HCT116 (cell line): Measurements from ENCODE around the gene NXPH2. TPM values are rescaled to one million over a fixed set of nuclear protein-coding genes. Genes with fewer than 3 reads are reported as not detected.

Experiments used
- ATAC-seq: fragments of 200-7000 bp; cut with Tn5 transposase; 2 replicates; pipeline ENCODE4 v1.9.1; 2020; ENCODE audit warnings: mild to moderate bottlenecking, moderate library complexity
- BruUV-seq: library from RNA; stranded (reverse); fragments of 400-500 nt; replicated peaks from 2 replicates; lab custom pipeline; 2021; lab: Mats Ljungman, UMichigan
- CTCF ChIA-PET: fragments of 300-600 bp; sonication (Branson Sonifier 250); formaldehyde crosslinking; loops from one replicate; lab custom pipeline; 2021; ENCODE audit warnings: antibody characterized with exemption; lab: Charles Lee
- POLR2A ChIA-PET: fragments of 300-600, 350-600 bp; sonication (Branson Sonifier 250); formaldehyde crosslinking; loops from one replicate; lab custom pipeline; 2021; ENCODE audit warnings: antibody characterized with exemption; lab: Charles Lee
- RAD21 ChIA-PET, 2 experiments: fragments of 300-600 bp; sonication (Branson Sonifier 250); formaldehyde crosslinking; loops; one replicate each; lab custom pipeline; 2023; ENCODE audit warnings: low total read pairs in 2 of 2; ENCODE audit not compliant: uncharacterized antibody in 2 of 2, unreplicated experiment in 2 of 2, low non-redundant PET in 1 of 2; lab: Charles Lee
- DNase-seq: peaks from one replicate; pipeline ENCODE4 v3.0.0-alpha.2; 2010; ENCODE audit warnings: low read depth, low spot score
- H2AFZ ChIP-seq: fragments of 200-600 bp; shearing (Covaris generic), sonication (generic); 2 replicates; pipeline ENCODE4 v1.6.1; 2017; ENCODE audit warnings: low read depth, mixed run types, mixed read lengths, antibody characterized with exemption, low read length; ENCODE audit not compliant: poor library complexity, severe bottlenecking
- H3K27ac ChIP-seq: 2 replicates; pipeline ENCODE4 v1.5.1; 2012; ENCODE audit warnings: low read depth, low read length
- H3K27me3 ChIP-seq: fragments of 200-600 bp; sonication (generic); 2 replicates; pipeline ENCODE4 v1.6.1; 2016; ENCODE audit warnings: mixed run types, low read length, mixed read lengths; ENCODE audit not compliant: insufficient read depth
- H3K36me3 ChIP-seq, 2 experiments: fragments of 200-500 bp in 1 of 2; fragments of 200-600 bp in 1 of 2; sonication (Bioruptor generic) in 1 of 2; sonication (generic) in 1 of 2; 2 replicates each; pipeline versions ENCODE4 v1.5.1 to v1.6.1; 2014 to 2016; ENCODE audit warnings: low read length in 2 of 2, inconsistent platforms in 1 of 2, mixed read lengths in 1 of 2, mixed run types in 1 of 2; ENCODE audit not compliant: insufficient read depth in 2 of 2, control insufficient read depth in 1 of 2
- H3K4me1 ChIP-seq, 2 experiments: fragments of 200-600 bp in 1 of 2; sonication (generic) in 1 of 2; 2 replicates each; pipeline versions ENCODE4 v1.5.1 to v1.6.1; 2012 to 2017; ENCODE audit warnings: low read length in 2 of 2, inconsistent platforms in 1 of 2, mild to moderate bottlenecking in 1 of 2, mixed read lengths in 1 of 2, mixed run types in 1 of 2, moderate library complexity in 1 of 2; ENCODE audit not compliant: insufficient read depth in 2 of 2, control insufficient read depth in 1 of 2
- H3K4me2 ChIP-seq: fragments of 200-600 bp; sonication (generic); 2 replicates; pipeline ENCODE4 v1.6.1; 2017; ENCODE audit warnings: mixed run types, low read length, mixed read lengths
- H3K4me3 ChIP-seq, 2 experiments: fragments of 200-600 bp in 1 of 2; sonication (generic) in 1 of 2; replicated peaks in 1 of 2; 2 replicates each; pipeline ENCODE4 v1.5.1; 2011 to 2016; ENCODE audit warnings: low read length in 2 of 2, control low read depth in 1 of 2, low read depth in 1 of 2, mild to moderate bottlenecking in 1 of 2, mixed read lengths in 1 of 2, mixed run types in 1 of 2
- H3K79me2 ChIP-seq: fragments of 200-600 bp; sonication (generic); 2 replicates; pipeline ENCODE4 v1.6.1; 2017; ENCODE audit warnings: mild to moderate bottlenecking, mixed run types, low read length, moderate library complexity, mixed read lengths; ENCODE audit not compliant: insufficient read depth
- H3K9ac ChIP-seq: fragments of 200-600 bp; sonication (generic); 2 replicates; pipeline ENCODE4 v1.6.1; 2016; ENCODE audit warnings: low read length, mixed read lengths
- H3K9me2 ChIP-seq: fragments of 200-600 bp; sonication (generic), shearing (Covaris generic); 2 replicates; pipeline ENCODE4 v1.6.1; 2017; ENCODE audit warnings: mixed run types, mild to moderate bottlenecking, moderate library complexity; ENCODE audit not compliant: insufficient read depth
- H3K9me3 ChIP-seq, 2 experiments: fragments of 200-500 bp in 1 of 2; fragments of 200-600 bp in 1 of 2; sonication (Bioruptor generic) in 1 of 2; sonication (generic) in 1 of 2; 2 replicates each; pipeline ENCODE4 v1.6.1; 2014 to 2017; ENCODE audit warnings: low read length in 2 of 2, mixed read lengths in 2 of 2, inconsistent platforms in 1 of 2, low read depth in 1 of 2, mild to moderate bottlenecking in 1 of 2, mixed run types in 1 of 2, moderate library complexity in 1 of 2; ENCODE audit not compliant: control insufficient read depth in 1 of 2, insufficient read depth in 1 of 2
- H4K20me1 ChIP-seq: fragments of 200-600 bp; sonication (generic), shearing (Covaris generic); 2 replicates; pipeline ENCODE4 v1.6.1; 2017; ENCODE audit warnings: mixed run types, mild to moderate bottlenecking, moderate library complexity; ENCODE audit not compliant: insufficient read depth
- CBX3 ChIP-seq: IDR thresholded peaks from 2 replicates; pipeline ENCODE4 v1.6.1; 2012; ENCODE audit warnings: low read depth
- EGR1 ChIP-seq: IDR thresholded peaks from 2 replicates; pipeline ENCODE4 v1.6.1; 2012; ENCODE audit warnings: low read depth
- ELF1 ChIP-seq: IDR thresholded peaks from 2 replicates; pipeline ENCODE4 v1.6.1; 2012; ENCODE audit warnings: low read depth, borderline replicate concordance
- EZH2 ChIP-seq: fragments of 200-600 bp; sonication (generic); IDR thresholded peaks from 2 replicates; pipeline ENCODE4 v1.6.1; 2017; ENCODE audit warnings: antibody characterized with exemption, mixed run types
- EZH2phosphoT487 ChIP-seq: fragments of 200-600 bp; IDR thresholded peaks from 2 replicates; pipeline ENCODE4 v1.6.1; 2018; ENCODE audit warnings: antibody characterized with exemption, borderline replicate concordance
- FOSL1 ChIP-seq: IDR thresholded peaks from 2 replicates; pipeline ENCODE4 v1.6.1; 2012; ENCODE audit warnings: low read depth
- POLR2AphosphoS5 ChIP-seq: IDR thresholded peaks from 2 replicates; pipeline ENCODE4 v1.6.1; 2011; ENCODE audit warnings: mild to moderate bottlenecking, low read depth, low read length, moderate library complexity
- RAD21 ChIP-seq: IDR thresholded peaks from 2 replicates; pipeline ENCODE4 v1.6.1; 2012; ENCODE audit warnings: low read depth, mild to moderate bottlenecking
- SIN3A ChIP-seq: IDR thresholded peaks from 2 replicates; pipeline ENCODE4 v1.6.1; 2012; ENCODE audit warnings: low read depth
- SP1 ChIP-seq: IDR thresholded peaks from 2 replicates; pipeline ENCODE4 v1.6.1; 2012; ENCODE audit warnings: low read depth
- SRF ChIP-seq: IDR thresholded peaks from 2 replicates; pipeline ENCODE4 v1.6.1; 2012; ENCODE audit warnings: low read depth
- TCF7L2 ChIP-seq: IDR thresholded peaks from 2 replicates; pipeline ENCODE4 v1.7.0; 2011; ENCODE audit warnings: borderline replicate concordance, inconsistent platforms; ENCODE audit not compliant: insufficient read depth, insufficient read length; ENCODE audit errors: extremely low read depth
- YY1 ChIP-seq: IDR thresholded peaks from 2 replicates; pipeline ENCODE4 v1.6.1; 2011; ENCODE audit warnings: low read length, low read depth, moderate library complexity, mild to moderate bottlenecking; ENCODE audit not compliant: insufficient replicate concordance; ENCODE audit errors: extremely low read depth
- ZFX ChIP-seq: fragments of 450-650 bp; IDR thresholded peaks from 2 replicates; pipeline ENCODE4 v1.6.1; 2017
- intact Hi-C: fragments of 100-400 bp; cut with micrococcal nuclease; formaldehyde crosslinking; loops from 2 replicates; pipeline ENCODE4 v1.10.0; 2022
- total RNA-seq: library from RNA; stranded (reverse); gene quantifications from one replicate; pipeline ENCODE4 v1.2.1, GENCODE V29; 2021; ENCODE audit not compliant: unreplicated experiment
- TF ChIP-seq, protein P1 (sequence below): IDR thresholded peaks from 2 replicates; pipeline ENCODE4 v1.6.1; 2012; ENCODE audit warnings: low read depth
- TF ChIP-seq, protein P2 (sequence below): IDR thresholded peaks from 2 replicates; pipeline ENCODE4 v1.6.1; 2012
- TF ChIP-seq, protein P3 (sequence below): IDR thresholded peaks from 2 replicates; pipeline ENCODE4 v1.6.1; 2012

The NXPH2 gene
- total RNA-seq, 1 experiment from 2014 or later: not detected

DNA sequence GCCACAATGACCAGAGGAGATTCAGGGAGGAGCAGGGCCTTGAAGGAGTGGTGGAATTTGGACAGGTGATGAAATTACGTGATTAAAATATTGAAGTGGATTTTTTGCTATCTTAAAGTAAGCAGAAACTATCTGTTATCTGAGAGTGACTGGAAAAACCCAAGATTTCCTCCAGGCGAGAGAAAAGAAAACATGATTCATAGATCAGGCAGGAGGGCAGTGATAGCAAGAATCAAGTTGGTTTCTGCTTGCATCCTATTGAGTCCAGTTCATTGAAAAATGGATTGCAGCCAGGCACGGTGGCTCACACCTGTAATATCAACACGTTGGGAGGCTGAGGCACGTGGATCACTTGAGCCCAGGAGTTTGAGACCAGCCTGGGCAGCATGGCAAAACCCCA, 127.8 kb downstream of the NXPH2 start:
- no peak for ATAC-seq
- Histone ChIP-seq H3K4me1 (no peaks in the 10 kb centered on the region), H3K9me3 (no peaks in the 10 kb centered on the region), H3K4me2 (no peak overlapping the region), H3K9me2 (no peaks in the 10 kb centered on the region), H3K4me3 (no peak overlapping the region), H3K9ac (no peak overlapping the region), H3K79me2 (no peaks in the 10 kb centered on the region), H2AFZ (no peak overlapping the region), H4K20me1 (no peaks in the 10 kb centered on the region), H3K36me3 (no peaks in the 10 kb centered on the region), H3K27ac (no peak overlapping the region)
- ChIA-PET RAD21 (no interaction called here), POLR2A (no interaction called here), CTCF (no interaction called here)
- intact Hi-C loops: no loop called here
- no peak for DNase-seq
- BruUV-seq: no TSS peak
- TF ChIP-seq POLR2AphosphoS5: no peak
- TF ChIP-seq SRF: no peak
- no peak for TF ChIP-seq SP1
- no peak for TF ChIP-seq ZFX
- TF ChIP-seq, protein P1, sequence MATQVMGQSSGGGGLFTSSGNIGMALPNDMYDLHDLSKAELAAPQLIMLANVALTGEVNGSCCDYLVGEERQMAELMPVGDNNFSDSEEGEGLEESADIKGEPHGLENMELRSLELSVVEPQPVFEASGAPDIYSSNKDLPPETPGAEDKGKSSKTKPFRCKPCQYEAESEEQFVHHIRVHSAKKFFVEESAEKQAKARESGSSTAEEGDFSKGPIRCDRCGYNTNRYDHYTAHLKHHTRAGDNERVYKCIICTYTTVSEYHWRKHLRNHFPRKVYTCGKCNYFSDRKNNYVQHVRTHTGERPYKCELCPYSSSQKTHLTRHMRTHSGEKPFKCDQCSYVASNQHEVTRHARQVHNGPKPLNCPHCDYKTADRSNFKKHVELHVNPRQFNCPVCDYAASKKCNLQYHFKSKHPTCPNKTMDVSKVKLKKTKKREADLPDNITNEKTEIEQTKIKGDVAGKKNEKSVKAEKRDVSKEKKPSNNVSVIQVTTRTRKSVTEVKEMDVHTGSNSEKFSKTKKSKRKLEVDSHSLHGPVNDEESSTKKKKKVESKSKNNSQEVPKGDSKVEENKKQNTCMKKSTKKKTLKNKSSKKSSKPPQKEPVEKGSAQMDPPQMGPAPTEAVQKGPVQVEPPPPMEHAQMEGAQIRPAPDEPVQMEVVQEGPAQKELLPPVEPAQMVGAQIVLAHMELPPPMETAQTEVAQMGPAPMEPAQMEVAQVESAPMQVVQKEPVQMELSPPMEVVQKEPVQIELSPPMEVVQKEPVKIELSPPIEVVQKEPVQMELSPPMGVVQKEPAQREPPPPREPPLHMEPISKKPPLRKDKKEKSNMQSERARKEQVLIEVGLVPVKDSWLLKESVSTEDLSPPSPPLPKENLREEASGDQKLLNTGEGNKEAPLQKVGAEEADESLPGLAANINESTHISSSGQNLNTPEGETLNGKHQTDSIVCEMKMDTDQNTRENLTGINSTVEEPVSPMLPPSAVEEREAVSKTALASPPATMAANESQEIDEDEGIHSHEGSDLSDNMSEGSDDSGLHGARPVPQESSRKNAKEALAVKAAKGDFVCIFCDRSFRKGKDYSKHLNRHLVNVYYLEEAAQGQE: no peak
- TF ChIP-seq, protein P2, sequence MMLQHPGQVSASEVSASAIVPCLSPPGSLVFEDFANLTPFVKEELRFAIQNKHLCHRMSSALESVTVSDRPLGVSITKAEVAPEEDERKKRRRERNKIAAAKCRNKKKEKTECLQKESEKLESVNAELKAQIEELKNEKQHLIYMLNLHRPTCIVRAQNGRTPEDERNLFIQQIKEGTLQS: no peak
- no peak for TF ChIP-seq CBX3
- TF ChIP-seq, protein P3, sequence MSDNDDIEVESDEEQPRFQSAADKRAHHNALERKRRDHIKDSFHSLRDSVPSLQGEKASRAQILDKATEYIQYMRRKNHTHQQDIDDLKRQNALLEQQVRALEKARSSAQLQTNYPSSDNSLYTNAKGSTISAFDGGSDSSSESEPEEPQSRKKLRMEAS: no peak
- TF ChIP-seq YY1: no peak
- no peak for TF ChIP-seq TCF7L2
- TF ChIP-seq RAD21: no peak
- TF ChIP-seq EGR1: no peak
- TF ChIP-seq ELF1: no peak
- TF ChIP-seq EZH2phosphoT487: no peak
- no peak for TF ChIP-seq EZH2
- no peak for TF ChIP-seq SIN3A
- TF ChIP-seq FOSL1: no peak
- TF ChIP-seq, all 23 proteins: peak for 0
- H3K27me3 ChIP-seq: no peaks in the 10 kb centered on the region
